Thoracic aorta (tissue), 2 donors: ENCODE results near the gene ABI2. TPM values are rescaled to one million over a fixed set of nuclear protein-coding genes. Genes with fewer than 3 reads are reported as not detected.
"Not testable (repeated sequence)": the region's sequence is repeated elsewhere in the genome, so short reads cannot be mapped to it uniquely, and the experiment has no call there.

Experiments used
- ATAC-seq: fragments of 150-250 bp; one replicate; pipeline ENCODE4 v1.8.0; 2017; ENCODE audit warnings: low read depth; ENCODE audit not compliant: insufficient number of reproducible peaks, low FRiP score
- DNase-seq: peaks from one replicate; pipeline ENCODE4 v3.0.0-alpha.2; 2020; ENCODE audit warnings: low spot score
- H3K27ac ChIP-seq, 2 donors: fragments of 200-600 bp; sonication (generic); 1 replicate in 1 of 2; 2 replicates in 1 of 2; pipeline ENCODE4 v1.5.1; 2016; ENCODE audit warnings: mild to moderate bottlenecking in 2 of 2, moderate library complexity in 2 of 2
- H3K27me3 ChIP-seq: fragments of 200-600 bp; sonication (generic); replicated peaks from 2 replicates; pipeline ENCODE4 v1.6.0; 2016; ENCODE audit warnings: mild to moderate bottlenecking; ENCODE audit not compliant: insufficient read depth
- H3K36me3 ChIP-seq: fragments of 200-600 bp; sonication (generic); one replicate; pipeline ENCODE4 v1.5.1; 2016
- H3K4me1 ChIP-seq, 2 donors: fragments of 200-600 bp; sonication (generic); 1 replicate in 1 of 2; 2 replicates in 1 of 2; pipeline versions ENCODE4 v1.5.1 to v1.6.0; 2016; ENCODE audit warnings: low read depth in 2 of 2, mild to moderate bottlenecking in 1 of 2; ENCODE audit not compliant: control insufficient read depth in 1 of 2
- H3K4me3 ChIP-seq: fragments of 200-600 bp; sonication (generic); 2 replicates; pipeline ENCODE4 v1.5.1; 2016; ENCODE audit warnings: mild to moderate bottlenecking
- H3K9me3 ChIP-seq: fragments of 200-600 bp; sonication (generic); 2 replicates; pipeline ENCODE4 v1.5.1; 2016
- total RNA-seq, 2 donors: library from RNA; depleted of rRNA; stranded (reverse); fragments of >200 nt; gene quantifications; one replicate each; pipeline versions ENCODE4 v1.1.0 to v1.2.3, GENCODE V29; 2016
- TF ChIP-seq, protein P1 (sequence below): fragments of 200-600 bp; sonication (generic); IDR thresholded peaks from one replicate; pipeline ENCODE4 v1.5.1; 2019; ENCODE audit warnings: antibody characterized with exemption

The ABI2 gene
- total RNA-seq, 2 donors from 2014 or later: 31.3 to 37.9 TPM

GRCh38 chr2:203376173-203376572 is 48.0 kb downstream of the ABI2 start:
- ATAC-seq (no peak), DNase-seq (no peak)
- no peak overlapping the region for H3K27ac ChIP-seq
- H3K27me3 ChIP-seq: no peaks in the 10 kb centered on the region
- H3K4me3 ChIP-seq: no peak overlapping the region
- TF ChIP-seq, protein P1, sequence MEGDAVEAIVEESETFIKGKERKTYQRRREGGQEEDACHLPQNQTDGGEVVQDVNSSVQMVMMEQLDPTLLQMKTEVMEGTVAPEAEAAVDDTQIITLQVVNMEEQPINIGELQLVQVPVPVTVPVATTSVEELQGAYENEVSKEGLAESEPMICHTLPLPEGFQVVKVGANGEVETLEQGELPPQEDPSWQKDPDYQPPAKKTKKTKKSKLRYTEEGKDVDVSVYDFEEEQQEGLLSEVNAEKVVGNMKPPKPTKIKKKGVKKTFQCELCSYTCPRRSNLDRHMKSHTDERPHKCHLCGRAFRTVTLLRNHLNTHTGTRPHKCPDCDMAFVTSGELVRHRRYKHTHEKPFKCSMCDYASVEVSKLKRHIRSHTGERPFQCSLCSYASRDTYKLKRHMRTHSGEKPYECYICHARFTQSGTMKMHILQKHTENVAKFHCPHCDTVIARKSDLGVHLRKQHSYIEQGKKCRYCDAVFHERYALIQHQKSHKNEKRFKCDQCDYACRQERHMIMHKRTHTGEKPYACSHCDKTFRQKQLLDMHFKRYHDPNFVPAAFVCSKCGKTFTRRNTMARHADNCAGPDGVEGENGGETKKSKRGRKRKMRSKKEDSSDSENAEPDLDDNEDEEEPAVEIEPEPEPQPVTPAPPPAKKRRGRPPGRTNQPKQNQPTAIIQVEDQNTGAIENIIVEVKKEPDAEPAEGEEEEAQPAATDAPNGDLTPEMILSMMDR: no peak
- no peaks in the 10 kb centered on the region for H3K36me3 ChIP-seq
- no peaks in the 10 kb centered on the region for H3K9me3 ChIP-seq
- no peaks in the 10 kb centered on the region for H3K4me1 ChIP-seq

GRCh38 chr2:203379156-203379555 is 51.0 kb downstream of the ABI2 start:
- no peaks in the 10 kb centered on the region for H3K4me1 ChIP-seq
- no peaks in the 10 kb centered on the region for H3K9me3 ChIP-seq
- no peak overlapping the region for H3K4me3 ChIP-seq
- H3K27me3 ChIP-seq: no peaks in the 10 kb centered on the region
- H3K27ac ChIP-seq: no peak overlapping the region
- H3K36me3 ChIP-seq: peaks cover 4% of the 10 kb centered on the region
- no peak for DNase-seq
- ATAC-seq: no peak
- TF ChIP-seq, protein P1: no peak

DNA sequence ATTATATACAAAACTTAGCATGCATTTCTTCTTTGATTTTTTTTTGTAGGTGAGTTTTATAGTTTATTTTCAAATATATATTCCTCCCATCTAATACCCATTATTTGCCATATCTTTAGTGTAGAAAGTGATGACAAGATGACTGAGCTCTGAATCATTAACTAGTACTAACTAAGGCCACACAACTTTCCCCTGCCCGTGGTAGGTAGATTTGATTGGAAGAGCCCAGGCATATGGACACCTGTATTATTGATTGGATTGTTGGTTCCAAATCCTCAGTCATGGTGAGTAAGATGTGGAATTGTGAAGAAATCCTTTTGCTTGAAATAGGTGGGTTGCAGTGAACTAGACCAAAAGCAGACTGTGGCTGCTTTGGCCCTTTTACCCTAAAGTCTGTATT is 54.8 kb downstream of the ABI2 start:
- H3K36me3 ChIP-seq: peaks cover 4% of the 10 kb centered on the region
- TF ChIP-seq, protein P1: no peak
- no peaks in the 10 kb centered on the region for H3K27me3 ChIP-seq
- no peak for DNase-seq
- H3K4me3 ChIP-seq: no peak overlapping the region
- no peak for ATAC-seq
- H3K27ac ChIP-seq: no peak overlapping the region
- H3K4me1 ChIP-seq: no peaks in the 10 kb centered on the region
- H3K9me3 ChIP-seq: no peaks in the 10 kb centered on the region

DNA sequence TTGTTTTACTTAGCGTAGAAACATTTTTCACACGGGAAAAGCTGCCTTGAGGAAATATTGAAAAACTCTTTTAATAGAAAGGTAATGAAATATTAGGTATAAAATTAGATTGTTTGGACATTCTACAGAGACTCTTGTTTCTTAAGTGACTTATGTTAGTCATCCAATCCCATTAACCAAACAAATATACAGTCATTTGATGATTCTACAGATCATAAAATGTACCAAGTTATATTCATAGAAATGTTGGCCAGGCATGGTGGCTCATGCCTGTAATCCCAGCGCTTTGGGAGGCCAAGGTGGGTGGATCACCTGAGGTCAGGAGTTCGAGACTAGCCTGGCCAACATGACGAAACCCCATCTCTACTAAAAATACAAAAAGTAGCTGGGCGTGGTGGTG is 60.0 kb downstream of the ABI2 start:
- not testable (repeated sequence) for H3K36me3 ChIP-seq, H3K4me3 ChIP-seq, H3K9me3 ChIP-seq, ATAC-seq, DNase-seq, H3K27me3 ChIP-seq, H3K27ac ChIP-seq, H3K4me1 ChIP-seq

DNA sequence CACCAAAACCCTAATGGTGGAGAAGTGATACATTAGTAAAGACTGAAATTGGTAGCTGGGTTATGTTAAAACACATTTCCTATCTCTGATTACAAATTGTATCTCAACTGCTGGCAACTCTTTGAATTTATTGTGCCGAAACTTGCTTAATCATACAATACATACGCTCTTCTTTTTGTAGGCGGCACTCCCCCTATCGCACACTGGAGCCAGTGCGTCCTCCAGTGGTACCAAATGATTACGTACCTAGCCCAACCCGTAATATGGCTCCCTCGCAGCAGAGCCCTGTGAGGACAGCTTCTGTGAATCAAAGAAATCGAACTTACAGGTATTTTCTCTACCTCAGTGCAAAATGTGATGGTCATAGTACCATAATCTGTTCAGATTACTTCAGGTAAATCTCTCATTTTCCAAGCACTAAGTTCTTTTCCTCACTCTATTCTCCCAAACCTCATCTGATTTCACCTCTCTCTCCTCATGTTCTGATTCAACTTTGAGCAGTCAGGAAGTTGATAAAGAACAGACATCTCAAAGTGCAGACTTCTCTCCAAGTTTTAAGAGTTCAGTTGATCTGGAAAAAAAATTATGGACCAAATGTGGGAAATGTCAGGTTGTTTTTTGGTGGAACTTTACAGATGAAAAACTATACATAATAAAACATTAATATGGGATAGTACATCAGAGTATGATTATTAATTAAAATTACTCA is 66.5 kb downstream of the ABI2 start:
- Histone ChIP-seq H3K4me1 (peaks cover 3 to 4% of the 10 kb centered on the region in 2 donors), H3K27me3 (no peaks in the 10 kb centered on the region), H3K4me3 (no peak overlapping the region), H3K27ac (no peak overlapping the region), H3K9me3 (no peaks in the 10 kb centered on the region), H3K36me3 (peaks cover 5% of the 10 kb centered on the region)
- TF ChIP-seq, protein P1: no peak
- no peak for DNase-seq
- no peak for ATAC-seq

- peaks cover 3 to 4% of the 10 kb centered on the region in 2 donors for H3K4me1 ChIP-seq
- H3K27me3 ChIP-seq: no peaks in the 10 kb centered on the region
- H3K27ac ChIP-seq: no peak overlapping the region
- H3K36me3 ChIP-seq: peaks cover 5% of the 10 kb centered on the region
- H3K4me3 ChIP-seq: no peak overlapping the region
- no peak for ATAC-seq
- H3K9me3 ChIP-seq: no peaks in the 10 kb centered on the region
- TF ChIP-seq, protein P1: no peak
- DNase-seq: no peak
Observed at GRCh38 chr2:203395858-203396257, 67.7 kb downstream of the ABI2 start.
